T-helper 2 cell (primary cell): ENCODE results near the gene DCAF8.
A peak's percentile ranks its signal among the peaks of the same experiment; 100 is the strongest.

Source experiments
- DNase-seq, 5 experiments: peaks; one replicate each; pipeline versions ENCODE4 v3.0.0 to v3.0.0-alpha.2; 2012 to 2022

Gene DCAF8

GRCh38 chr1:160261556-160261892 is 825 bp downstream of the DCAF8 start:
- DNase-seq = peak in 4 of 5 experiments; percentile 66 to 88 (median 75)

GRCh38 chr1:160260406-160261382 is 1.7 kb downstream of the DCAF8 start:
- DNase-seq = no peak

- DNase-seq = no peak
Measured at GRCh38 chr1:160258177-160258798, 4.1 kb downstream of the DCAF8 start.

- no peak for DNase-seq
Measured at GRCh38 chr1:160257411-160258015, 4.8 kb downstream of the DCAF8 start.

- DNase-seq = no peak
Measured at GRCh38 chr1:160256396-160257046, 5.8 kb downstream of the DCAF8 start.

DNA sequence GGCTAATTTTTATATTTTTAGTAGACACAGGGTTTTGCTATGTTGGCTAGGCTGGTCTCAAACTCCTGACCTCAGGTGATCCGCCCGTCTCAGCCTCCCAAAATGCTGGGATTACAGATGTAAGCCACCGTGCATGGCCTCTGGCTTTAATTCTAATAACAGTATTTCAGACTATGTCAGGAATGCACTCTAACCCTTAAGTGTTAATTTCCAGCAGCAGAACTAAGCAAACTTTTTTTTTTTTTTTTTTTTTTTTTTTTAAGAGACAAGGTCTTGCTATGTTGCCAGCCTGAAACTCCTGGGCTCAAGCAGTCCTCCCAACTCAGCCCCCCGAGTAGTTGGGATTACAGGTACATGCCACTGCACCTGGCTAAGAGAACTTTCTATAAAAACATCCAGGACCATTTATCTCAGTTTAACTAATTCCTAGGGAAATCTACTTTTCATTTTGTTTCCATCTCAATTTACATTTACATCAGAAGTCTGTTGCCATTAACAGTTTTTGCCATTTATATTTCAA is 6.5 kb downstream of the DCAF8 start:
- no peak for DNase-seq

DNA sequence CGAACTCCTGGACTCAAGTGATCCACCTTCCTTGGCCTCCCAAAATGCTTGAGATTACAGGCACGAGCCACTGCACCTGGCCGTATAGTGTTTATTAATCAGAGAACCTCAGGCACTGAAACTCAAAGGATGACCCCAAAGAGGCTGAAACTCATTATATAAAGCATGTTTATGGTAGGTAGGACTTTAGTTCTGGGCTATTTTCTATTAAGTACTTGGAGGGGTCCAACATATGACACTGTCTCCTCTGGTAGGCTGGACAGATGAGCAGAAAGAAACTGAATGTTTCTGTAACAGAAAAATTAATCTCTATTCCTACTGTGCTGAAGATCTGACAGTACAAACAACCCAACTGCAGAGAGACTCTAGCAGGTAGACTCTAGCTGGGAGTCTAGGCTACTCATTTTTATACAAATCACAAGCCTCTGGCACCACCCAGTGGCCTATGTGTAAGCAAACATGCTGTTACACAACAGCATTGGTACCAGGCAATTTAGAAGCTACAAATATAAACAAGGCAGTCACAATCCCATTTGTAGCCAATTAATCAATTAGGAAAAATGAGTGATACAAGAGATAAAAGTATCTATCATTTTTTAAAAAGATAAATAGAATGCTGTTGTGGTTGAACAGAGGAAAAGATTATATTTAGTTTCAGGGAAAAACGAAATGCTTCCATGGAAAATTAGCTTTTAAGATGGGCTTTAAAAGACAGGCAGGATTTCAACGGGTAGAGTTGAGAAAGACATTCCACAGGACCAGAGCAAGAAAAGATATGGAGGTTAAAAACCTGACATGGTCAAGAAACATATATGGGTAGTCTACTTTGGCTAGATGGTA is 10.4 kb downstream of the DCAF8 start:
- DNase-seq = peak in 4 of 5 experiments; percentile 21 to 78 (median 37)

DNA sequence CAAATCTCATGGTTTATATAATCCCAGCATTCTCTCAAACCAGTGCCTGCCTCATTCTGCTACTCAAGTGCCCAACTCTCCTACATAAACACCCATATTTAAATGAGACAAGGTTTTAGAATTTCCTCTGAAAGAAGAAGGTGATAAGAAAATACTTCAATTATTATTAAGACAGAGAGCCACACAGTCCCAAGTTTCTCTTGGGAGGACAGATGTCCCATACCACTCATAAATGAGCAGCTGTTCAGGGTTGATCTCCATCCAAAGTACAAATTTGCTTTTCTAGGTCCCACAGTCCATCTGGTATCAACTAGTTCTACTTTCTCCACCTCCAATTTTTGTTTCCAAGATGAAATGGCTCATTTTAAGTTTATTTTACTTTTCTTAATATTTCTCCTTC is 11.3 kb downstream of the DCAF8 start:
- DNase-seq = no peak

GRCh38 chr1:160247053-160247452 is 15.3 kb downstream of the DCAF8 start:
- no peak for DNase-seq

DNA sequence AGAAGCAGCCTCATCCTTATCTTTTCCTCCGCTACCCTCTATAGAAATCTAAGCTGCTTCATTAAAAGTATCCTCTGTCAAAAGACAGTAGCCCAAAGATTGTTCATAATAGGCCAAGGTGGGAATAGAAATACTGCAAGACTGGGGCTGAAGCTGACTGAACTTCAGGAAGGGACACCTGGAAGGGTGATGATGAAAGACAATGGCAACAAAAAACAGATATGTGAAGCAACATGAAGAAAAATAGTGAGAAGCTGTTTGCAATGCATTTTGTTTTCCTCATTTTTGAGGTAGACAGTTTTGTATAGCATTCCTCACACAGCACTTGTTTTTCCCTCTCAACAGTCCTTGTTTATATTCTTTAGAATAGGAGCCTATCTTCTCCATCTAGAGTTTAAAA is 16.9 kb downstream of the DCAF8 start:
- no peak for DNase-seq

DNA sequence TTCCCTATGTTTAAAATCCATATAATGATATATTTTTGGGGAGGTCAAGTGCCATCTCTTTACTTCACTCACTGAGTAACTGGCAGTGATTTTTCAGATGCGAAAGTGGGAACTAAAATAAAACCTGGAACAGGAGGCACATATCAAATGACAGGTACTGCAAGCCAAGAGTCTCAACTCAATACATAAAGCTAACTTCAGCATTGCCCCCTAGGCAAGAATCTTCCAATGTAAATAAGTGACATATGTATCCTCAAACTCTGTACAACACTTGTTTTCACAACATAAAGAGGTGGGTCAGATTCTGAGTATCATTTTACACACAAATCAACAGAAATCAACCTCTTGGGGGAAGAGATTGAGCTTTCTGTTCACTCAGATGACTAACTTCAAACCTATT is 18.1 kb downstream of the DCAF8 start:
- DNase-seq = no peak

- no peak for DNase-seq
Measured at GRCh38 chr1:160243767-160244166, 18.6 kb downstream of the DCAF8 start.

DNA sequence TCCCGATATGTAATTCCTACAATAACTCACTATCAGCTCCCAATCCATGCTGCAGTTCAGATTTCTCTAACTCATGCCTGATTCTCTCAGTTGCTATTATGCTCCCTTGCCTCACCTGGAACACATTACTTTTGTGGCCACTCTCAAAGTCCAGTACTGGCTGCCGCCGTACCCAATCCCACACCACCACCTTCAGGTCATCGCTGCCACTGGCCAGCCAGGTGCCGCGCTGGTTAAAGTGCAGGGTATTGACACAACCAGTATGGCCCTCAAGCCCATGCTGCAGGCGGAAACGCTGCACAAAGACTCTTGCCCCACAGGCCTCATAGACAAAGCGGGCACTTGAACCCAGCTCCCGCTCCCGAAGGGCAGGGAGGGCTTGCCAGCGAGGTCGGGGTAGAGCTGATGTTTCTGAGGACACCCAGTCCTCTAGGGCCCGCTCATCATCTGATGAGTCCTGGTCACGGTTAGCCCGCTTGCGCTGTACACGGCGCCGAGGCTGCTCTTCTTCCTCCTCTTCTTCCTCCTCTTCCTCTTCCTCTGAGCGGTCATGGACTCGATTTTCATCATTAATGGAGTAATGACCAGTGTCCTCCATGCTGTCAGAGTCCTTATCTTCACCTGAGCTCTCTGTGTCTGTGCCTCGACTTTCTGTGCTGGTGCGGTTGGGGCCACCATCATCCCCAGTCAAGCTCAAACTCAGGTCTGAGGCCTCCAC is 22.6 kb downstream of the DCAF8 start:
- DNase-seq = no peak

- DNase-seq = no peak
Measured at GRCh38 chr1:160238408-160238807, 23.9 kb downstream of the DCAF8 start.

GRCh38 chr1:160237558-160237957 is 24.8 kb downstream of the DCAF8 start:
- DNase-seq = no peak

DNA sequence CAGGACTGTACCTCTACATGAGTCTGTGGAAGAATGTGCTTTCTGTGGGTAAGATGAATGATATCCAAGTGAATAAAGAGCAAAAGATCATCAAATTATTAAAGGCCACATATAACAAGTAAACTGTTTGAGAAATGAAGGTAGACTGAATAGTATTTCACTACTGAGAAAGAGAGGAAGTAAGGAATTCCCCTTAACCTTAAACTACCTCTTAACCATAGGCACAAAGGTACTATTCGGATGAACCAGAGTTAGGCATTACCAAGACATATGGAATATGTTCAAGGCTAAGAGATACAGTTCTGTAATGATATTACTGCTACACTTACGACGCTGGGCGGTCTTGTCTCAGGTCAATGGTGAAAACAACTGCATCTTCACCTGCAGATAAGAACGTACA is 25.5 kb downstream of the DCAF8 start:
- DNase-seq = no peak

- DNase-seq = no peak
Measured at GRCh38 chr1:160232911-160233310, 29.4 kb downstream of the DCAF8 start.

- no peak for DNase-seq
Measured at GRCh38 chr1:160228431-160228830, 33.9 kb downstream of the DCAF8 start.

DNA sequence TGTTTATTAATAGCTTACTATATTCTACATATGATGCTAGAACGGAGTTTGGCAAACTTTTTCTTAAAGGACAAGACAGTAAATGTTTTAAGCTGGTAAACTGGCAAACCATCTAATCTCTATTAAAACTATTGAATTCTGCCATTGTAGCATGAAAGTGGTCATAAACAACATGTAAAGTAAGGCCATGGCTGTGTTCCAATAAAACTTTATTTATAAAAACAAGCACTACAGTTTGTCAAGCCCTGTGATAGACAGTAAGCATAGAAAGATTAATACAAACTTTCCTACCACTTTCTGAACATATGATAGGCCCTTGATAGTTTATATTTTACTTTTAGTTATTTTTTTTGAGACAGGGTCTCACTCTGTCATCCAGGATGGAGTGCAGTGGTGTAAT is 34.8 kb downstream of the DCAF8 start:
- DNase-seq = no peak

GRCh38 chr1:160227034-160227433 is 35.3 kb downstream of the DCAF8 start:
- no peak for DNase-seq

DNA sequence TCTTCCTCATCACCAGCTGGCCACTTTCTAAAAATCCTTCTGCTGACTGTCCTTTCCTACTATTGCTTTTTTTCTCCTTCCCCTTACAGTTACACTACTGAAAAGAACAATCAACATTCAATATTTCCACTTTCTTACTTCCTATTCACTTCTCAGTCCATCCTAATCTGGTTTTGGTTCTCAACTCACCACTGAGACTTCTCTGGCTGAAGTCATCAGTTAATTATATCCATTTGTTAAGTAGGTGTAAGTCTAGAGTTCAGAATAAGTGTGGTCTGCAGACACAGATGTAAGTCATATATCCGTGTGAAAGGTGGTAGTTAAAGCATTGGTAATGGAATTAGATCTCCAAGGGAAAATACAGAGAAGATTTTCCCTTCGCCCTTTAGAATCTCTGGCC is 35.7 kb downstream of the DCAF8 start:
- DNase-seq = no peak
